Stimulated activated effector memory CD8-positive, alpha-beta T cell treated with anti-CD3 and anti-CD28 coated beads, Interleukin-12 subunit alpha, Interleukin-12 subunit beta, amount 100 ng/mL, for 72 hours (primary cell): ENCODE measurements around the gene ABCF3.

Experiments
- ATAC-seq: fragments of 150-1000 bp; cut with Tn5 transposase; 2 replicates; pipeline ENCODE4 v1.10.0; 2021
- DNase-seq, 2 donors: peaks; one replicate each; pipeline ENCODE4 v3.0.0; 2021 to 2022; ENCODE audit warnings: low spot score in 2 of 2
- H3K27ac Mint-ChIP-seq: one replicate; pipeline ENCODE4 v1.8.0; 2022; ENCODE audit warnings: mild to moderate bottlenecking, mixed read lengths
- H3K36me3 Mint-ChIP-seq: one replicate; pipeline ENCODE4 v1.8.0; 2022; ENCODE audit warnings: mild to moderate bottlenecking, mixed read lengths
- H3K4me1 Mint-ChIP-seq: one replicate; pipeline ENCODE4 v1.8.0; 2022; ENCODE audit warnings: mixed read lengths
- H3K4me3 Mint-ChIP-seq: one replicate; pipeline ENCODE4 v1.8.0; 2022; ENCODE audit warnings: mild to moderate bottlenecking, mixed read lengths
- H3K9me3 Mint-ChIP-seq: one replicate; pipeline ENCODE4 v1.8.0; 2022; ENCODE audit warnings: mixed read lengths

Gene ABCF3

DNA sequence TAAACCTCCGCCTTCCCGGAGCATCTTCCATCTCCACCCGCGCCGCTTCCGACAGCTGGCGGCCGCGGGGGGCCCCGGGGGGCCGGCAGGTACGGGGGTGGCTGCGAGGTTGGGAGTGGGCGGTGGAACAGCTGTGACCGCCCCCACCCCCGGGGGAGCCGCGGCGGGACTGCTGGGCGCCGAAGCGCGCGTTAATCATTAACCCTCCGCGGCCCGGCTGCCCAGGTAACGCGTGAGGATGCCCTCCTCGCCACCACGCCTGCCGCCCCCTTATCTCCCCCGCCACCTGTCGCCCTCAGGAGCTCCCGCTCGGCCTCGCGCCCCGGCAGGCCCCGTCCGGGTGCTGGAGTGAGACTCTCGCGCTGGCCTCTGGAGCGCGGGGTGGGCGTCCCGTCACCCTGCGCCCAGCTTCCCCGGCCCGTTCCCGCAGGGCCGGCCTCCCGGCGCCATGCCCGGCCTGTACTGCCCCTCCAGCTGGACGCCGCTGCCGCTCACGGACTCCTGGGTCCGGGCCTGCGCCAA is 44.1 kb downstream of the ABCF3 start:
- Mint-ChIP-seq H3K4me3 (peak overlapping the region; percentile 75), H3K4me1 (peaks cover 15% of the 10 kb centered on the region), H3K36me3 (no peaks in the 10 kb centered on the region), H3K27ac (no peak overlapping the region), H3K9me3 (no peaks in the 10 kb centered on the region)
- ATAC-seq (no peak), DNase-seq (no peak)

DNA sequence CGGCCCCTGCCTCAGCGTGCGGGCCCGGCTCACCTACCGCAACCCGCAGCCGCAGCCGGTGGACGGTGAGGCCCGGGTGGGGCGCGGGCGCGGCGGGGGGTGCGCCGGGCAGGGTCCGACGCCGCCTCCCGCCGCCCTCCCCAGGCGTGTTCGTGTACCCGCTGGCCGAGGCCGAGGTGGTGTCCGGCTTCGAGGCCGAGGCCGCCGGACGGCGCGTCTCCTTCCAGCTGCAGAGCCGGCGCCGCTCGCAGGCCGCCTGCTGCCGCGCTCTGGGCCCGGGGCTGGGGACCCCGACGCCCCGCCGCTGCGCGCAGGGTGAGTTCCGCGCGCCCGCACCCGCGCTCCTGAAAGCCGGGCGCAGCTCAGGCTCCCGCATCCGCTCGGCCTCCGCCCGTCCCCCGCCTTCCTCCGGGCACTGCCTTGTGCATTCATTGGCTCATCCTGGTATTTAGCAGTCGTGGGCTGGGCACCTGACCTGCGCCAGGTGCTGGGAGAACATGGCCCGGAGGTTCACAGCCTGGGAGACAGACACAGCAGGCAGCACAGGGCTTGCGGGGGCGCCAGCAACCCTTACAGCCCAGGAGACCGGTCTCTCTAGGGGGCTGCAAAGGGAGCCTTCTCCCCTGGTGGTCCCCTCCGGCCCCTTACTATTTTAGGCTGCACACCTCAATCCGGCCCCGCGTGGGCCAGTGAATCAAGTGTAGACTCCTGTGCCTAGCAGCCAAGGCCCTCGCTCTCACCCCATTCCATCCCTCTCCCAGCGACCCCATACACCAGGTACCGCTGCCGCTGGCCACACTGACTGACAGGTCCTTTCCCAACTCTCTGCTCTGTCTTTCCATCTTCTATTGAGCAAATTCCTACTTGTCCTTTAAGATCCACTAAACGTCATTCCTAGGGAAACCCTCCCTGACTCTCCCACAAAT is 44.9 kb downstream of the ABCF3 start:
- no peak for DNase-seq
- Mint-ChIP-seq H3K9me3 (no peaks in the 10 kb centered on the region), H3K36me3 (no peaks in the 10 kb centered on the region), H3K4me1 (peaks cover 15% of the 10 kb centered on the region), H3K27ac (no peak overlapping the region), H3K4me3 (peak overlapping the region; percentile 55)
- no peak for ATAC-seq

DNA sequence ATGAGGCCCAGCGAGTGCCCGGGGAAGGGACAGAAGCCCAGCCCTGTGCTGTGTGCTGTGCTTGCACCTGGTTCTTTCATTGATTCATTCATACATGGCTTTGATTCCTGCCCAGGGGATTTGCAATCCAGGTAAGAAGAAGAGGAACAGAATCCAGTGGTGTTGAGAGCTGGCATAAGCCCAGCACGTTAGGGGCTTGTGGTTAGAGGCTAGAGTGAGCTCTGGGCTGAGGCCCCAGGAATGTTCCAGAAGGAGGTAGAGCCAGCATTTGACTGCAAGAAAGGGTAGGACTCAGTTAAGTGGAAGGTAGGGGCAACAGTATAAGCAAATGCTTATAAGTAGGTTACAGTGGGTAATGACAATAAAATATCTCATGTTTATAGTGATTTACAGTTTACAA is 45.7 kb downstream of the ABCF3 start:
- no peak for ATAC-seq

GRCh38 chr3:184233127-184233843 is 47.3 kb downstream of the ABCF3 start:
- Mint-ChIP-seq H3K4me1 (peaks cover 20% of the 10 kb centered on the region), H3K4me3 (no peak overlapping the region), H3K27ac (no peak overlapping the region), H3K9me3 (no peaks in the 10 kb centered on the region), H3K36me3 (no peaks in the 10 kb centered on the region)
- ATAC-seq (no peak), DNase-seq (no peak)

More for the DNA sequence above, 45.7 kb downstream of the ABCF3 start:
- H3K4me1 Mint-ChIP-seq = peaks cover 15% of the 10 kb centered on the region
- DNase-seq = no peak
- peak overlapping the region; percentile 55 for H3K4me3 Mint-ChIP-seq
- no peak overlapping the region for H3K27ac Mint-ChIP-seq
- H3K36me3 Mint-ChIP-seq = no peaks in the 10 kb centered on the region
- no peaks in the 10 kb centered on the region for H3K9me3 Mint-ChIP-seq

GRCh38 chr3:184234224-184234623 is 48.2 kb downstream of the ABCF3 start:
- Mint-ChIP-seq H3K36me3 (no peaks in the 10 kb centered on the region), H3K4me3 (no peak overlapping the region), H3K9me3 (no peaks in the 10 kb centered on the region), H3K4me1 (peaks cover 15% of the 10 kb centered on the region), H3K27ac (no peak overlapping the region)
- no peak for ATAC-seq
- DNase-seq = no peak

DNA sequence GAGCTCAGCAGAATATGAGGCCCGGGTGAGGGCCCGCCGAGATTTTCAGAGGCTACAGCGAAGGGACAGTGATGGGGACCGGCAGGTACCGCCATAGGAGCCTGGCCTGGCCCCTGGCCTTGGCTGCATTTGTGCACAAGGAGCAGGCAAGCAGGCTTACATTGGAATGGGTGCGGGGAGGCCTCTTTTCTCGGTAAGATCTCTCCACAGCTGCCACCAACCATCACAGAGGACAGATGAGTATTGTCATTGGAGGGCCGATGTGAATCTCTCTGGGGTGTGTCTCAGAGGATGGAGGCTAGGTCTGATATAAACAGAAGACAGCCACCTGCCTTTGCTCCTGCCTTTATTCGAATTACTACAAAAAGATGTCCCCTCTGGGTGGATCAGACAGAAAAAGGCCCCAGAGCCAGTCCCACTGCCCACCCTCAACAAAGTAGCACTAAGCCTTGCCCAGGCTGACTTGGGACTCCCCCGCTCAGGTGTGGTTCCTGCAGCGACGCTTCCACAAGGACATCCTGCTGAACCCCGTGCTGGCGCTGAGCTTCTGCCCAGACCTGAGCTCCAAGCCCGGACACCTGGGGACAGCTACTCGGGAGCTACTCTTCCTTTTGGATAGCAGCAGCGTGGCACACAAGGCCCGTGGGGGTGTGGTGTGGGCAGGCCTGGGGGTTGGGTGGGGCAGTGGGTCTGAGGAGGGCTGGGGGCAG is 48.8 kb downstream of the ABCF3 start:
- no peaks in the 10 kb centered on the region for H3K36me3 Mint-ChIP-seq
- ATAC-seq (no peak), DNase-seq (no peak)
- H3K27ac Mint-ChIP-seq = no peak overlapping the region
- H3K9me3 Mint-ChIP-seq = no peaks in the 10 kb centered on the region
- peaks cover 15% of the 10 kb centered on the region for H3K4me1 Mint-ChIP-seq
- no peak overlapping the region for H3K4me3 Mint-ChIP-seq

- ATAC-seq (no peak), DNase-seq (no peak)
- no peak overlapping the region for H3K27ac Mint-ChIP-seq
- peaks cover 15% of the 10 kb centered on the region for H3K4me1 Mint-ChIP-seq
- no peaks in the 10 kb centered on the region for H3K36me3 Mint-ChIP-seq
- H3K4me3 Mint-ChIP-seq = no peak overlapping the region
- H3K9me3 Mint-ChIP-seq = no peaks in the 10 kb centered on the region
Observed at GRCh38 chr3:184235381-184236032, 49.5 kb downstream of the ABCF3 start.

DNA sequence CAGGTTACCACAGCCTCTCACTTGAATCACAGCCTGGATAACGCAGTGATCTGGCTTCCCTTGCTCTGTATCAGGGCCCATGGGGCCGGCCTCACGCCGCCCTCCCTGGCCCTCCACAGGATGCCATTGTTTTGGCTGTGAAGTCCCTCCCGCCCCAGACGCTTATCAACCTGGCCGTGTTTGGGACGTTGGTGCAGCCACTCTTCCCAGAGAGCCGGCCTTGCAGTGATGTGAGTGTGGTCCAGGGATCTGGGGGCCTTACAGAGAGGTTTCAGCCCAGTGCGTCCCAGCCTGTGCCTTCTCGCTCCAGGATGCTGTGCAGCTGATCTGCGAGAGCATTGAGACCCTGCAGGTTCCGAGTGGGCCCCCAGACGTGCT is 50.0 kb downstream of the ABCF3 start:
- no peak overlapping the region for H3K4me3 Mint-ChIP-seq
- peaks cover 13% of the 10 kb centered on the region for H3K4me1 Mint-ChIP-seq
- H3K36me3 Mint-ChIP-seq = no peaks in the 10 kb centered on the region
- H3K27ac Mint-ChIP-seq = no peak overlapping the region
- no peak for ATAC-seq
- DNase-seq = no peak
- H3K9me3 Mint-ChIP-seq = no peaks in the 10 kb centered on the region

DNA sequence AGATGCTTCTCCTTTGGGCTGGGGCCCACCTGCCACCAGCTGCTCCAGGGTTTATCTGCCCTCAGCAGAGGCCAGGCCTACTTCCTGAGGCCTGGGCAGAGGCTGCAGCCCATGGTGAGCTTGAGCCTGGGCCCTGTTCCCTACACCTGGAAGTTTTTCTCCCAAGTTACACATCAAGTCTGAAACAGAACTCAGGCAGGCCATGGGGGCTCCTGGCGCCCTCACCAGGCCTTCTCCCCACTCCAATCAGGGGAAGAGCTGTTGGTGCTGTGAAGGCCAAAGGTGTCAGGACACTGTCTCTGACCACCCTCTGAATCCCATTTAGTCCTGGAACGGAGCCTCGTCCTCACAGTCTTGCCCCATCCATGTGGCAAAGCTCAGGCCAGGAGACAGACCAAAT is 50.6 kb downstream of the ABCF3 start:
- ATAC-seq (no peak), DNase-seq (no peak)
- Mint-ChIP-seq H3K9me3 (no peaks in the 10 kb centered on the region), H3K4me3 (no peak overlapping the region), H3K4me1 (peaks cover 7% of the 10 kb centered on the region), H3K27ac (no peak overlapping the region), H3K36me3 (no peaks in the 10 kb centered on the region)

GRCh38 chr3:184237211-184237610 is 51.2 kb downstream of the ABCF3 start:
- Mint-ChIP-seq H3K27ac (peak overlapping the region; percentile 45), H3K4me1 (peaks cover 6% of the 10 kb centered on the region), H3K4me3 (no peak overlapping the region), H3K9me3 (no peaks in the 10 kb centered on the region), H3K36me3 (peaks cover 4% of the 10 kb centered on the region)
- DNase-seq (no peak), ATAC-seq (no peak)

- Mint-ChIP-seq H3K36me3 (peaks cover 10% of the 10 kb centered on the region), H3K9me3 (no peaks in the 10 kb centered on the region), H3K4me3 (no peak overlapping the region), H3K27ac (peak overlapping the region; percentile 45), H3K4me1 (peaks cover 6% of the 10 kb centered on the region)
- DNase-seq (no peak), ATAC-seq (peak; percentile 14)
Observed at GRCh38 chr3:184237807-184238206, 51.8 kb downstream of the ABCF3 start.

DNA sequence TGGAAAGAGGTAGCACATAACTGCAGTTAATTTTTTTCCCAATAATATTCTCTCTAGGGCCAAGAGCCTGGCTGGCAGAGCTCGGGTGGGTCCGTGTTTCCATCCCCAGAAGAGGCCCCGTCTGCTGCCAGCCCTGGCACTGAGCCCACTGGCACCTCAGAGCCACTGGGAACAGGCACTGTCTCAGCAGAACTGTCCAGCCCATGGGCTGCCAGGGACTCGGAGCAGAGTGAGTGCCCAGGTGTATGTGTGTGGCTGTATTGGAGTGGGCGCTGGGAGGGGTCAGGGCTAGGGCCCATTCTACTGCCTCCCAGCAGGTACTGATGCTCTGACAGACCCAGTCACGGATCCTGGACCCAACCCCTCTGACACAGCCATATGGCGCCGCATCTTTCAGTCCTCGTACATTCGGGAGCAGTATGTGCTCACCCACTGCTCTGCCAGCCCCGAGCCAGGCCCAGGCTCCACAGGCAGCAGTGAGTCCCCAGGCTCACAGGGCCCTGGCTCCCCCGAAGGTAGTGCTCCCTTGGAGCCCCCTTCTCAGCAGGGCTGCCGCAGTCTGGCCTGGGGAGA is 52.3 kb downstream of the ABCF3 start:
- H3K36me3 Mint-ChIP-seq = peaks cover 15% of the 10 kb centered on the region
- ATAC-seq (no peak), DNase-seq (no peak)
- H3K4me3 Mint-ChIP-seq = no peak overlapping the region
- H3K9me3 Mint-ChIP-seq = no peaks in the 10 kb centered on the region
- peaks cover 6% of the 10 kb centered on the region for H3K4me1 Mint-ChIP-seq
- no peak overlapping the region for H3K27ac Mint-ChIP-seq

- Mint-ChIP-seq H3K36me3 (peaks cover 24% of the 10 kb centered on the region), H3K4me3 (no peak overlapping the region), H3K27ac (no peak overlapping the region), H3K4me1 (peaks cover 6% of the 10 kb centered on the region), H3K9me3 (no peaks in the 10 kb centered on the region)
- ATAC-seq (no peak), DNase-seq (no peak)
Observed at GRCh38 chr3:184239221-184239620, 53.2 kb downstream of the ABCF3 start.

DNA sequence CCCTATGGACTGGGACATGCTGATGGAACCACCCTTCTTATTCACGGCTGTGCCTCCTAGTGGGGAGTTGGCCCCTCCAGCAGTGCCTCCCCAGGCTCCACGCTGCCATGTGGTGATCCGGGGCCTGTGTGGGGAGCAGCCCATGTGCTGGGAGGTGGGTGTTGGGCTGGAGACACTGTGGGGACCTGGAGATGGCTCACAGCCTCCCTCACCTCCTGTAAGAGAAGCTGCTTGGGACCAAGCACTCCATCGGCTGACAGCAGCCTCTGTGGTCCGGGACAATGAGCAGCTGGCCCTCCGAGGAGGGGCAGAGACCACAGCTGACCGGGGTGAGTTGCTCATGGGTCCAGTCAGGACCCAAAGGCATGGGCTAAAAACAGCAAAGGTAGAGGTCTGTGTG is 53.7 kb downstream of the ABCF3 start:
- Mint-ChIP-seq H3K9me3 (no peaks in the 10 kb centered on the region), H3K27ac (no peak overlapping the region), H3K36me3 (peaks cover 29% of the 10 kb centered on the region), H3K4me1 (peaks cover 6% of the 10 kb centered on the region), H3K4me3 (no peak overlapping the region)
- ATAC-seq (no peak), DNase-seq (no peak)
